Kidney capillary endothelial cell (primary cell): ENCODE data around the gene HMGN3.
"Not testable (repeated sequence)": the region's sequence is repeated elsewhere in the genome, so short reads cannot be mapped to it uniquely, and the experiment has no call there.

Experiments
- DNase-seq: peaks from one replicate; pipeline ENCODE4 v3.0.0-alpha.2; 2018; ENCODE audit warnings: low spot score

HMGN3 gene

DNA sequence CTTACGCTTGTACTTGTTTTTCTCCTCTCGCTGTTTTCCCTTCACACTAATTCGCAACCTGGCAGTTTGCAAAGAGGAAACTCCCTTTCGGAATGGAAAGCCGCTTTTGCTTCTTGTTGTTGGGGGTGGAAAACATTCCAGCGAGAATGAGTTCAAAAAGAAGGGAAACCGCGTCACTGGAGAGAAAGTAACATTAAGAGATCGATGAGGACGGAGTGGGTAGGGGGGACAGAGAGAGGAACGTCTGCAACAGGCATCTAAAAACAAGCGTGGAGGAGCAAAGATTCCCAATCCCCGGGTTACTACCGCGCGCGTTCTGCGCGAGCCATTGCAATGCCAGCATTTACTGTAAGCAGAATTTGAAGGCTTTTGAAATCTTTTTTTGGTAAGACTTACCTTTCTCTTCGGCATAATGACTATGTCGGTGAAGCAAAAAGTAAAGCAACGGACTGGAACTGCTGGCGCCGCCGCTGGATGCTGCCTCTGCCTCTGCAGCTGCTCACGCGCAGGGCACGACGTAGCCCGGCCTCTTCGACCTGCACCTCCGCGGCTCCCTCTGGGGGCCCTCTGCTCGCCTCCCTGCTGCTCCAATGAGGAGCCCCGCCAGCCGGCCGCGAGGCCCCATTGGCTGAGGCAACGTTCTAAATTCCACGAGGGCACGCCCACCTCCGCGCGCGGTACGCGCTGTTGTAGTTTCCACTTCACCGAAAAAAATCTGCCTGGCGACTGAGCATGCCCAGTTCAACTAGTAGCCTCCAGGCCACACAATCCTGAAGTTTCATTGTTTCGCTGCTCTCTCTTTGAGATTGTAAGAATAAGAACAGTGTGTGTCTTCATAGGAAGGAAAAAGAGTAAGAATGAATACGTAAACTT, at the start of gene HMGN3:
TSS of gene HMGN3 (minus strand) at position 533 of the 873 bp plus-strand sequence.
- DNase-seq = peak; percentile 90

DNA sequence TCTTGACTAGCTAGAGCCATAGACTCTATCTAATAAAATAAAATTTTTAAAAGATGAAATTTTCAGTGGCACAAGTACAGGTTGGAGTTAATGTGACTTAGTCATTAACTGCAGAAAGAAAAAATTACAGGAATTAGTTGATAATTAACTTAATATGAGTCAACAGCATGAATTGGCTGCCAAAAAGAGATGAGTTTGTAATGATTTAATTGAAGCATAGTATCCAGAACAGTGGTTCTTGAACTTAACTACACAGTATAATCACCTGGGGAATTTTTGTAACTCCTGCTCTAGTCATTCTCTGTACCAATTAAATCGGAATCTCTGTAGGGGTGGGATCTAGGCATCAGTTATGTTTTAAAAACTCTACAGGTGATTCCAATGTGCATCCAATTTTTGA, 46.3 kb upstream of the HMGN3 start:
- DNase-seq = no peak

DNA sequence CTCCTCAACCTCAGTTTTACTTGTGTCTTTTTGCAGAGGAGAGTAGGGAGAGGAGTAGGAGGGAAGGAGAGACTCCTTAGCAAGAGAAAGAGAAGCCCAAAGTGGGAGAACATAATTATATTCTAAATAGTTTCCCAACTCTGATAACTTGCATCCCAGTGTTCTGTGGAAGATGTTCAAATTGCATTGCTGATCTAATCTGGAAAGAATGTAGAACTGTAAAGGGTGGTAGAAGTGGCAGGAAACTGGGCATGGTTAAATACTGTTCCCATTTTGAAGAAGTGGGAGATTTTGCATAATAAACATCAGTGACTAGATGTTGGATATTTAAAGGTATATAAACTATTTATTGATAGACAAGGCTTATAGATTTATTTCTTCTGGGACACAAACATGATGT, 42.6 kb upstream of the HMGN3 start:
- DNase-seq = no peak

DNA sequence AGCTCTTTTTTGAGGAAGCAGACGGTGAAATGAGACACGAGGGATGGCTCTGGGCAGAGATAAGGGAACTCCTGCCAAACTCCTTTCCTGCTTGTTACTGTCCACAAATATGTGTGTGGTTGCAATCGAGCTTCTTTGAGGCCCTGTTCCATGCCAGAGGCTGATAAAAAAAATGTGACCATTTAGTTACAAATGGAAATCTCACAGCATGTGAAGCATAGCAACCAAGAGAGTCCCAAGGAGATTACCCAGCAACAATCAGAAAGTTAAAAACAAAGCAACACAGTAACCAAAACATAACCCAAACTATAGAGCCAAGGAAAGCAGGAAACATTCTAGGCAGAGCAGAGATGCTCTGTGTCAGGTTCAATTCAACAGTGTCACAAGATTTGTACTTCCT, 35.4 kb upstream of the HMGN3 start:
- DNase-seq = no peak

DNA sequence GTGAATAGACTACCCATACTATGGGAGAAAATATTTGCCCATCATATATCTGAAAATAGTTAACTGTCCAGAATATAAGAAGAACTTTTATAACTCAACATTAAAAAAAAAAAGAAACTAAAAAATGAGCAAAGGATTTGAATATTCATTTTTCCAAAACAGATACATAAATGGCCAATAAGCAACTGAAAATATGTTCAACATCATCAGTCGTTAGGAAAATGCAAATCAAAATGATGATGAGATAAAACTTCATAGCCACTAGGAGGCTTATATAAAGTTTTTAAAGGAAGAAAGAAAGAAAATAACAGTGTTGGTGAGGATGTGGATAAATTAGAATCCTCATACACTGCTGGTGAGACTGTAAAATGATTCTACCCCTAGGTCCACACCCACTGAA, 32.6 kb upstream of the HMGN3 start:
- DNase-seq = no peak

DNA sequence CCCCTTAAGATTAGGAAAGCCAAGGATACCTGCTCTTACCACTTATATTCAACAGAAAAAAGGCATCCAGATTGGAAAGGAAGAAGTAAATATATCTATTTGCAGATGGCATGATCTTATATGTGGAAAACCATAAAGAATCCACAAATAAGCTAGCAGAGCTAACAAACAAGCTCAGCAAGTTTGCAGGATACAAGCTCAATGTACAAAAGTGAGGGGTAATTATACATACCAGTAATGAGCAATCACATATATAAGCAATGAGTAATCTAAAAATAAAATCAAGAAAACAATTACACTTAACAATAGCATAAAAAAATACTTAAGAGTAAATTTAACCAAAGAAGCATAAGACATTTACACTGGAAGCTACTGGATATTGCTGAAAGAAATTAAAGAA, 31.6 kb upstream of the HMGN3 start:
- no peak for DNase-seq

DNA sequence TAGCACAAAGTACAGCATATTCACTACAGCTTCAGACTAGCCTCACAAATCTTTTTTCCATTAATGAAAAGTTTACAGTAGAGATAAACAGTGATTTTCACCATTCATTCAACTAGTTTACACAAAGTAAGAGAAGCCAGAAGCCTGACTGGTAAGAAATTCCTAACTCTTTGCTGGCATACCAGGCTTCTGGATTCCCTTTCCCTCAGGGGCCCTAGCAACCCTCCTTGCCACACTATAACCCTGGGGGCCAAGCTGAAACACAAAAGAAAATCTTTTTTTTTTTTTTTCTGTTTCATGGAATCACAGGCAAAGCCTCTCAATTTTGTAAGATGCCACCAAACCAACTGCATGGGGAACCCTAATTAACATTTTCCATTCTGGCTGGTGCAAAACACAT, 28.9 kb upstream of the HMGN3 start:
- DNase-seq = no peak

DNA sequence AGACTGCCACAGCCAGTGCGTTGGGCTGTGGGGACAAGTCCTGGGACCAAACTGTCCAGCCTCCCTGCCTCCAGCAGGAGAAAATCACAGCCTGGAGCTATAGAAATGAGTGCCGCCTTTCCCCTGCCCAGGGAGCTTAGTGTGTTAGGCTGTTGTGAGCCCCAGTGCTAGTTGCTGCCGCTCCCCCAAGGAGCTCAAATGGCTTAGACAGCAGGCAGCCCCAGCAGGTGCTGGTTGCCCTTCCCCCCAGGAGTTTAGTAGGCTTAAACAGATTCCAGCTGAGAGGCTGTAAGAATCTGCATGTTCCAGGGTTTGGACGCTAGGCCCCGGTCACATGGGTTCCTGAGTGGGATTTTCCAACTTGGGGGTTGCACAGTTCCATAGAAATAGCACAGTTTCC, 27.2 kb upstream of the HMGN3 start:
- no peak for DNase-seq

DNA sequence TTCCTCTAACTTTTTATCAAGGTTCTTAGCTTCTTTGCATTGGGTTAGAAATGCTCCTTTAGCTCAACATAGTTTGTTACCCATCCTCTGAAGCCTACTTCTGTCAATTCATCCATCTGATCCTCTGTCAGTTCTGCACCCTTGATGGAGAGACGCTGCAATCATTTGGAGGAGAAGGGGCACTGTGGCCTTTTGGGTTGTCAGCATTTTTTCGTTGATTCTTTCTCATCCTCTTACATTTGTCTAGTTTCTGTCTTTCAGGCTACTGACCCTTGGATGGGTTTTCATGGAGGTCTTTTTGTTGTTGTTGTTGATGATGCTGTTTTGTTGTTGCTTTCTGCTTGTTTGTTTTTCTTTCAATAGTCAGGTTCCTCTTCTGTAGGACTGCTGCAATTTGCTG, 26.3 kb upstream of the HMGN3 start:
- no peak for DNase-seq

DNA sequence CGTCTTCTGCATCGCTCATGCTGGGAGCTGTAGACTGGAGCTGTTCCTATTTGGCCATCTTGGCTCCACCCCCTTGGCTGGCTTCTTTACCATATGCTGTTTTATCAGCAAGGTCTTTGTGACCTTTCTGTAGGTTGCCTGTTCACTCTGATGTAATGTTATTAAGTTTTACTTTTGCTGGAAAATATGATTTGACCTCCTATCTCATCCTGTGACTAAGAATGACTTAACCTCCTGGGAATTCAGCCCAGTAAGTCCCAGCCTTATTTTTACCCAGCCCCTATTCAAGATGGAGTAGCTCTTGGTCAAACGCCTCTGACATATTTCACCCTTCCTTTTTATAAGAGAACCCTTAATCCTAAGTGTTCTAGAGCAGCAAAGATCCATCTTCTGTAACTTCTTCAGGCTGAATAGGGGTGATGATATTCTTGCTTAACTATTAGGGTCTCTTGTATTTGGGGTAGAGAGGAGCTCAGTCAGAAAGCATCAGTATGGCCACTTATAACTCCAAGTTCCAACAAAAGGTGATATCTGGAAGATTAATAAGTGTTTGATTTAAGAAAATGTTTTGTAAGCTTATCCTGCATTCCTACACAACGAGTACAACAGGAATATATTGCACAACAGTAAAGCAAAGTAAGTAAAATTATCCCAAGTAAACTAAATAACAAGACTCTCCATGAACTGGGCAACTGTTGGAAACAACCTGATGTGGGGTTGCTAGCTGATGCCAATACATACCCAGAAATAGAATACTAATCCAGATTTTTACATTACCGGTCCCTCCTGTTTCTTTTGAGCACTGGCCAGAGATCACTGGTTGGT, 23.1 kb upstream of the HMGN3 start:
- peak; percentile 13 for DNase-seq

DNA sequence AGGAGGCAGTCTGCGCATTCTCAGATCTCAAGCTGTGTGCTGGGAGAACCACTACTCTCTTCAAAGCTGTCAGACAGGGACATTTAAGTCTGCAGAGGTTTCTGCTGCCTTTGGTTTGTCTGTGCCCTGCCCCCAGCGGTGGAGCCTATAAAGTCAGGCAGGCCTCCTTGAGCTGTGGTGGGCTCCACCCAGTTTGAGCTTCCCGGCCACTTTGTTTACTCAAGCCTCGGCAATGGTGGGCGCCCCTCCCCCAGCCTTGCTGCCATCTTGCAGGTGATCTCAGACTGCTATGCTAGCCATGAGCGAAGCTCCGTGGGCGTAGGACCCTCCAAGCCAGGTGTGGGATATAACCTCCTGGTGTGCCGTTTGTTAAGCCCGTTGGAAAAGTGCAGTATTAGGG, 22.3 kb upstream of the HMGN3 start:
- not testable (repeated sequence) for DNase-seq

DNA sequence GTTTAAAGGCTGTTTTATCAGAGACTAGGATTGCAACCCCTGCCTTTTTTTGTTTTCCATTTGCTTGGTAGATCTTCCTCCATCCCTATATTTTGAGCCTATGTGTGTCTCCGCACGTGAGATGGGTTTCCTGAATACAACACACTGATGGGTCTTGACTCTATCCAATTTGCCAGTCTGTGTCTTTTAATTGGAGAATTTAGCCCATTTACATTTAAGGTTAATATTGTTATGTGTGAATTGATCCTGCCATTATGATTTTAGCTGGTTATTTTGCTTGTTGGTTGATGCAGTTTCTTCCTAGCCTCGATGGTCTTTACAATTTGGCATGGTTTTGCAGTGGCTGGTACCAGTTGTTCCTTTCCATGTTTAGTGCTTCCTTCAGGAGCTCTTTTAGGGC, 20.6 kb upstream of the HMGN3 start:
- DNase-seq = not testable (repeated sequence)

DNA sequence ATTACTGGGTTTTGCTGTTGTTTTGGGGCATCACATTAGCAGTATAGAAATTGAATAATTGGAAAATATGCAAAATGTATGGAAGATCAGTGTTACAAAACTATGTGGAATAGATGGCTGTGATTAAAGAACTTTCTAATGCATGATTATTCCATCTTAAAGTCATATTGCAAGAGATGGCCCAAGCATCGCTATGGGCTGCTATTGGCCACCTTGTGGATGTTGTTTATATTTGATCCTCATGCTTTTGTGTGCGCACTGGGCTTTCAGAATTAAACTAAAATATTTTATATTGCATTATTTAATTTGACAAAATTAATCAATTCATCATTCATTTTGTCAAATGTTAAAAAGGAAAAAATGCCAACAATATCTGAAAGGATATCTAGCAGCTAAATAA, 16.1 kb upstream of the HMGN3 start:
- DNase-seq = no peak

DNA sequence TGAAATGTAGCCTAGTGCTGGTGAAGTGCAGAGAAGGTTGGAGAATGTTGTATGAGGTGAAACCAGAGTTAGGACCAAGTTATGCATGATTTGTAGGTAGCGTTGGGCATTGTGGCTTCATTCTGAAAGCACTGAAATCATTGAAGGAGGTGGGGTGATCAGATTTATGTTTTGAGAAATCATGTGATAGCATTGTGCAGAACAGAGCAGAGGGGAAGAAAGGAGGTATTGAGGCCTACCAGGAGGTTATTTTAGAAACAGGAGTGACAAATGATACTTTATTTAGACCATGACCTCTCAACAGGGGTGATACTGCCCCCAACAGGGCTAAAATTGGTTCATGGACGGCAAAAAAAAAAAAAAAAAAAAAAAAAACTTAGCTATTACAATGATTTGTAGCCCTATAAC, 15.6 kb upstream of the HMGN3 start:
- DNase-seq = no peak

DNA sequence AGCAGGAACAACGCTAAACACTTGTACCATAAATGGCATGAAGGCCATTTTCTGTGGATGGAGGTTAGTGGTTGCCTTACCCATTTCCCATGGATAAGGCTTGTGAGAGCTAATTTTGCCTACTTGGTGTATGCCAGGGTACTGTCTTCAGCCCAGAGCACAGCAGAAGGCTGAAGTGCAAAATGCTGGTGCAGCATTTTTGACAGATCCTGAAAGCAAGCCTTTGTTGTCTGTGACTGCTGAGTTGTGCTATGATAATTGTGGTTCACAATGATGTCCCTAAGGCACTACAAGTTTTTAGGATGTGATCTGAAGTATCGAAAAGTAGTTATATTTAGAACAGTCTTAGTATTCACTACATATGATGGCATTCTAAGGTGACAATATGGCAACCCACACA, 14.7 kb upstream of the HMGN3 start:
- no peak for DNase-seq

DNA sequence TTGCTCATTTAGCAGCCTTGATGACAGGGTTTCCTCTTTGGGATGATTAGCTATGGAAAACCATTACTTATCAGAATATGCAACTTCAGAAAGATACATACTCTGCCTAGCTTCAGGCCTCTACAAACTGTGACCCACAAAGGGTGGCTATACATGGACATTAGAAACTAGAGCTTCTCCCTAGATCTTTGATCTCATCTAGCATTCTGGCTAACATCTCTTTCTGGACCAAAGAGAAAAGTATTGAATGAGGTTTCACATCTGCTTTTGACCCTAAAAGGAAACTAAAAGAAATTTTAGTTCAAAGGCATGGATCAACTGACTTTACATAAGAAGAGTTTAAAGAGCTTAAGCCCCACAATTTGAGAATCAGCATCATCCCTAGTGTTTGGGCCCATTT, 12.4 kb upstream of the HMGN3 start:
- no peak for DNase-seq

DNA sequence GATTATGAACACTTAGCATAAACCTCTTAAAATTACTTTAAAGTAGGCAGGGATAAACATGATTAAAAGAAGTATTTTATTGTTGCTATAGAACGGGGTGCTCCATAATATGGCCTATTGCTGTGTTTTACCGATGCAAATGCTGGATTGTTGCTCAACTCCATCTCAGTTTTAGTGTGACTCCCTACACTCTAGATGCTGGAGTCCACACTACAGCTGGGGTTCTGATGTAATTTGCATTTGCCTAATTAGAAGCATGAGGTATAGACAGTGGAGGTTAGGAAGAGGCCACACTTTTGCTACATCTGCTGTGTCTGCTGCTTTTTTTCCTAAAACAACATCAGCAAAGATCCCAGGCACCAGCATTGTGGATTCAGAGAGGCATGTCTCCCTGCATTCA, 6.7 kb upstream of the HMGN3 start:
- DNase-seq = no peak

DNA sequence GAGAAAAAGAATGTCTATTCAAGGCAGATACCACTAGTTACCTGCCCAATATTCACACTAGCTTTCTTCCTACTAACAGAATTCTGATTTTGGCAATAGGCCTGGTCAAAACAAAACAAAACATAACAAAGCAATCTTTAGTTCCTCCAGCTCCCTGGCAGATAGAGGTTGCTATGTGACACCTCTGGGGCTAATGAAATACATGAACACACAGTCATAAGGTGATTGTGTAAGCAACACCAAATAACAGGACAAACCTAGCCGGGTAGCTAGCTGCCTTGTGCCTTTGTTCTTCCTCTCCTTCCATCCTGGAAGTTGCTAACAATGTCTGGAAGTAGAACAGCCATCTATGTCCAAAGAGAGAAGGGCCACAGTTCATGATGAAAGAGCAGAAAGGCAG, 6.0 kb upstream of the HMGN3 start:
- DNase-seq = no peak

DNA sequence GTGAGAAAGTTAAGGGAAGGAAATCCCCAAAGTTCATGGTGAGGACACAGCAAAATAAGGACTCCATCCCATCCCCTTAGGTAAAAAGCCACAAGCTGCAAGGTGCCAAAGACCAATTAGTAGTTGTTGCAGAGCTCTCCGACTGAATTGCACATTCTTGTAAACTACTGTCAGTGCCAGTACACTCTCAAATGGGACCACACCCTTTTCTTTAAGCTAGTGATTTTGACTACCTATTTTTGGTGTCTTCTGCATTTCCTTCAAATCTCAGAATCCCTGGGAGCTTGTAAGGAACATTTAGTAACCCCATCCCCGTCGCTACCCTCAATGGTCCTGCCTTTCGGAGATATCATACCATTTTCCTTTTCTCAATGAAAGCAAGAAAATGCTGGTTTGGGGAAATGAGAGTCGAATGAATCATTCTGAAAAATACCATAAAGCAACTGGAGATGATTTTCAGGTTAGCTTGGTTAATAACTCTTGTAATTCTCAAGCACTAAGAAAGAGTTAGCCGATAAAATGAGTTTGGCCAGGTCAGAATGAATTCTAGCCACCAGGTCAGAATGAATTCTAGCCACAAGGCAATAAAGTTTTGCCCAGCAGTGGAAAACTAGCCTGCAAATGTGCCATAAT, 5.2 kb upstream of the HMGN3 start:
- DNase-seq = no peak

DNA sequence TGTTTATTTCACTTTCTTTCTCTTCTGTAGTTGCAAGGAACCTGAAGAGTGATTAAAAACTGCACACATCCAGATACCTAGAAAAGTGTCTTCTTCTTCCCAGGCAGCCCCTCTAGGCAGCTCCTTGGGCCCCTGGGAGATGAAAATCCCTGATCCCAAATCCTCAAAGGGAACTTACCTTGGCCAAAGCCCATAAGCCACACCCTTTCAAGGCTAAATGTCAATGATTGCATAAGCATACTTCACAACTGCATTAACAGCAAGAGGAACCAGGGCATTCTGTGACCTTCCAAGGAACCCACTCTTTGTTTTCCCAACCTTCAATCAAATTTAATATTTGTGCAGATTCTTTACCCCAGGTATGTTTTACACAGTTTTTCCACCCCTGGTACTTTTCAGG, 4.4 kb upstream of the HMGN3 start:
- DNase-seq = no peak

DNA sequence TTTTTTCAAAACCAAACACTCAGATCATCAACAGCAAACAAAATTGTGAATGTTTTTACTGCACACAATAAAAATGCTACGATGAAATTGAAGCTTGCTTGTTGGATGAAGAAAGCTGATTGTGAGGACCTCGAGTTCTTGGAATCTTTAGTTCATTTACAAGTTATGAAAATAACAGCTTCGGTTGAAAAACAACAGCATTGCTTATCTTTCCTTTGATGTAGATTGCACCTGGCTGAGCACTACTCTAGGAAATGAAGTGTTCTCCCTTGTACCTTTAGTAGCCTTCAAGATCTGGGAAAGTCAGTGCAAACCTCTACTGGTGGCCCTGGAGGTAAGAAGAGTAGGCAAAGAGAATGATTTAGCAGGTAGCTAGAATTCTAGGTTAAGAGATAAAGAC, 2.2 kb upstream of the HMGN3 start:
- DNase-seq = no peak

DNA sequence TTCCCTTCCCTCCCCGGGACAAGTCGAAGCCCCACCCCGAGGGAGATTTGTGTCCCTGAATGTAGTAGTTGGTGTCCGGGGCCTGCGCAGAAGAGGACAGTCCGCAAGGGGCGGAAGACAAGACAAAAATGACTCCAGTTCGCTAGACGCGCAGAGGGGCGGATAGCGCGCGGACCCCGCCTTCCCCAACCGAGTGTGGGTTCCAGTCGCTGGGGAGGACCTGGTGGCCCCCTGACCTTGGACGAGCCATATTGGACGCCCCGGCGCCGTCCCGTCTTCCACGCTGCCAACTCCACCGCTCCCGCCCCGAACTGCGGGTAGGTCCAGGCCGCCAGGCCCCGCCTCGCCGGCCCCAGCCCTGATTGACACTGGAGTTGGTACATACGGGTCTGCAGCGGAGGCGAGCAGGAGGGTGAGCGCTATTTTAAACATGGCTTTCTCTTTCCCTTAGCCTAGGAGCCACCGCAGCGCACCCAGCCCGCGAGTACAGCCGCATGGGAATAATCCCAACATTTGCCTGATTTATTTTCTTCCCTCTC, 802 bp downstream of the HMGN3 start:
- peak; percentile 84 for DNase-seq
